HCT116 (cell line): ENCODE data around the gene EPG5. TPM values are rescaled to one million over a fixed set of nuclear protein-coding genes. Genes with fewer than 3 reads are reported as not detected.

Source experiments
- ATAC-seq: fragments of 200-7000 bp; cut with Tn5 transposase; 2 replicates; pipeline ENCODE4 v1.9.1; 2020; ENCODE audit warnings: mild to moderate bottlenecking, moderate library complexity
- BruUV-seq: library from RNA; stranded (reverse); fragments of 400-500 nt; replicated peaks from 2 replicates; lab custom pipeline; 2021; lab: Mats Ljungman, UMichigan
- CTCF ChIA-PET: fragments of 300-600 bp; sonication (Branson Sonifier 250); formaldehyde crosslinking; loops from one replicate; lab custom pipeline; 2021; ENCODE audit warnings: antibody characterized with exemption; lab: Charles Lee
- POLR2A ChIA-PET: fragments of 300-600, 350-600 bp; sonication (Branson Sonifier 250); formaldehyde crosslinking; loops from one replicate; lab custom pipeline; 2021; ENCODE audit warnings: antibody characterized with exemption; lab: Charles Lee
- RAD21 ChIA-PET, 2 experiments: fragments of 300-600 bp; sonication (Branson Sonifier 250); formaldehyde crosslinking; loops; one replicate each; lab custom pipeline; 2023; ENCODE audit warnings: low total read pairs in 2 of 2; ENCODE audit not compliant: uncharacterized antibody in 2 of 2, unreplicated experiment in 2 of 2, low non-redundant PET in 1 of 2; lab: Charles Lee
- DNase-seq: peaks from one replicate; pipeline ENCODE4 v3.0.0-alpha.2; 2010; ENCODE audit warnings: low read depth, low spot score
- H2AFZ ChIP-seq: fragments of 200-600 bp; shearing (Covaris generic), sonication (generic); 2 replicates; pipeline ENCODE4 v1.6.1; 2017; ENCODE audit warnings: low read depth, mixed run types, mixed read lengths, antibody characterized with exemption, low read length; ENCODE audit not compliant: poor library complexity, severe bottlenecking
- H3K27ac ChIP-seq: 2 replicates; pipeline ENCODE4 v1.5.1; 2012; ENCODE audit warnings: low read depth, low read length
- H3K27me3 ChIP-seq: fragments of 200-600 bp; sonication (generic); 2 replicates; pipeline ENCODE4 v1.6.1; 2016; ENCODE audit warnings: mixed run types, low read length, mixed read lengths; ENCODE audit not compliant: insufficient read depth
- H3K36me3 ChIP-seq, 2 experiments: fragments of 200-500 bp in 1 of 2; fragments of 200-600 bp in 1 of 2; sonication (Bioruptor generic) in 1 of 2; sonication (generic) in 1 of 2; 2 replicates each; pipeline versions ENCODE4 v1.5.1 to v1.6.1; 2014 to 2016; ENCODE audit warnings: low read length in 2 of 2, inconsistent platforms in 1 of 2, mixed read lengths in 1 of 2, mixed run types in 1 of 2; ENCODE audit not compliant: insufficient read depth in 2 of 2, control insufficient read depth in 1 of 2
- H3K4me1 ChIP-seq, 2 experiments: fragments of 200-600 bp in 1 of 2; sonication (generic) in 1 of 2; 2 replicates each; pipeline versions ENCODE4 v1.5.1 to v1.6.1; 2012 to 2017; ENCODE audit warnings: low read length in 2 of 2, inconsistent platforms in 1 of 2, mild to moderate bottlenecking in 1 of 2, mixed read lengths in 1 of 2, mixed run types in 1 of 2, moderate library complexity in 1 of 2; ENCODE audit not compliant: insufficient read depth in 2 of 2, control insufficient read depth in 1 of 2
- H3K4me2 ChIP-seq: fragments of 200-600 bp; sonication (generic); 2 replicates; pipeline ENCODE4 v1.6.1; 2017; ENCODE audit warnings: mixed run types, low read length, mixed read lengths
- H3K4me3 ChIP-seq, 2 experiments: fragments of 200-600 bp in 1 of 2; sonication (generic) in 1 of 2; replicated peaks in 1 of 2; 2 replicates each; pipeline ENCODE4 v1.5.1; 2011 to 2016; ENCODE audit warnings: low read length in 2 of 2, control low read depth in 1 of 2, low read depth in 1 of 2, mild to moderate bottlenecking in 1 of 2, mixed read lengths in 1 of 2, mixed run types in 1 of 2
- H3K79me2 ChIP-seq: fragments of 200-600 bp; sonication (generic); 2 replicates; pipeline ENCODE4 v1.6.1; 2017; ENCODE audit warnings: mild to moderate bottlenecking, mixed run types, low read length, moderate library complexity, mixed read lengths; ENCODE audit not compliant: insufficient read depth
- H3K9ac ChIP-seq: fragments of 200-600 bp; sonication (generic); 2 replicates; pipeline ENCODE4 v1.6.1; 2016; ENCODE audit warnings: low read length, mixed read lengths
- H3K9me2 ChIP-seq: fragments of 200-600 bp; sonication (generic), shearing (Covaris generic); 2 replicates; pipeline ENCODE4 v1.6.1; 2017; ENCODE audit warnings: mixed run types, mild to moderate bottlenecking, moderate library complexity; ENCODE audit not compliant: insufficient read depth
- H3K9me3 ChIP-seq, 2 experiments: fragments of 200-500 bp in 1 of 2; fragments of 200-600 bp in 1 of 2; sonication (Bioruptor generic) in 1 of 2; sonication (generic) in 1 of 2; 2 replicates each; pipeline ENCODE4 v1.6.1; 2014 to 2017; ENCODE audit warnings: low read length in 2 of 2, mixed read lengths in 2 of 2, inconsistent platforms in 1 of 2, low read depth in 1 of 2, mild to moderate bottlenecking in 1 of 2, mixed run types in 1 of 2, moderate library complexity in 1 of 2; ENCODE audit not compliant: control insufficient read depth in 1 of 2, insufficient read depth in 1 of 2
- H4K20me1 ChIP-seq: fragments of 200-600 bp; sonication (generic), shearing (Covaris generic); 2 replicates; pipeline ENCODE4 v1.6.1; 2017; ENCODE audit warnings: mixed run types, mild to moderate bottlenecking, moderate library complexity; ENCODE audit not compliant: insufficient read depth
- CBX3 ChIP-seq: IDR thresholded peaks from 2 replicates; pipeline ENCODE4 v1.6.1; 2012; ENCODE audit warnings: low read depth
- CTCF ChIP-seq, 3 experiments: fragments of 200-600 bp in 1 of 3; sonication (generic) in 1 of 3; IDR thresholded peaks in 2 of 3; conservative IDR thresholded peaks in 1 of 3; 2 replicates each; pipeline ENCODE4 v1.5.1; 2012 to 2017; ENCODE audit warnings: low read depth in 2 of 3, low read length in 2 of 3, antibody characterized with exemption in 1 of 3, borderline replicate concordance in 1 of 3, control low read depth in 1 of 3, mild to moderate bottlenecking in 1 of 3, mixed read lengths in 1 of 3, mixed run types in 1 of 3, moderate library complexity in 1 of 3; ENCODE audit not compliant: insufficient read depth in 1 of 3
- EZH2 ChIP-seq: fragments of 200-600 bp; sonication (generic); IDR thresholded peaks from 2 replicates; pipeline ENCODE4 v1.6.1; 2017; ENCODE audit warnings: antibody characterized with exemption, mixed run types
- EZH2phosphoT487 ChIP-seq: fragments of 200-600 bp; IDR thresholded peaks from 2 replicates; pipeline ENCODE4 v1.6.1; 2018; ENCODE audit warnings: antibody characterized with exemption, borderline replicate concordance
- FOSL1 ChIP-seq: IDR thresholded peaks from 2 replicates; pipeline ENCODE4 v1.6.1; 2012; ENCODE audit warnings: low read depth
- POLR2A ChIP-seq: IDR thresholded peaks from 2 replicates; pipeline ENCODE4 v1.7.0; 2011; ENCODE audit warnings: borderline replicate concordance; ENCODE audit not compliant: insufficient read depth, insufficient read length; ENCODE audit errors: extremely low read depth
- POLR2AphosphoS5 ChIP-seq: IDR thresholded peaks from 2 replicates; pipeline ENCODE4 v1.6.1; 2011; ENCODE audit warnings: mild to moderate bottlenecking, low read depth, low read length, moderate library complexity
- RAD21 ChIP-seq: IDR thresholded peaks from 2 replicates; pipeline ENCODE4 v1.6.1; 2012; ENCODE audit warnings: low read depth, mild to moderate bottlenecking
- REST ChIP-seq: IDR thresholded peaks from 2 replicates; pipeline ENCODE4 v1.6.1; 2012; ENCODE audit warnings: low read depth
- ZBTB33 ChIP-seq: IDR thresholded peaks from 2 replicates; pipeline ENCODE4 v1.6.1; 2011; ENCODE audit warnings: mild to moderate bottlenecking, low read length, moderate library complexity; ENCODE audit not compliant: insufficient replicate concordance; ENCODE audit errors: extremely low read depth
- intact Hi-C: fragments of 100-400 bp; cut with micrococcal nuclease; formaldehyde crosslinking; loops from 2 replicates; pipeline ENCODE4 v1.10.0; 2022
- total RNA-seq: library from RNA; stranded (reverse); gene quantifications from one replicate; pipeline ENCODE4 v1.2.1, GENCODE V29; 2021; ENCODE audit not compliant: unreplicated experiment

The EPG5 gene
- total RNA-seq, 1 experiment from 2014 or later, result 12.9 TPM

GRCh38 chr18:45976566-45976965, 9.4 kb upstream of the EPG5 start:
- Histone ChIP-seq H3K9me2 (no peaks in the 10 kb centered on the region), H3K4me1 (peaks cover 5 to 8% of the 10 kb centered on the region in 2 experiments; a peak in 3 of 4 replicates), H3K27me3 (no peaks in the 10 kb centered on the region), H3K36me3 (no peaks in the 10 kb centered on the region), H3K79me2 (no peaks in the 10 kb centered on the region), H3K27ac (no peak overlapping the region), H4K20me1 (no peaks in the 10 kb centered on the region), H3K9me3 (no peaks in the 10 kb centered on the region), H3K4me3 (no peak overlapping the region), H3K4me2 (no peak overlapping the region), H3K9ac (no peak overlapping the region), H2AFZ (no peak overlapping the region)
- BruUV-seq, result no TSS peak
- ATAC-seq (no peak), DNase-seq (no peak)
- RAD21 ChIA-PET, result no interaction called here
- intact Hi-C loops, result no loop called here
- POLR2A ChIA-PET, result no interaction called here
- CTCF ChIA-PET, result no interaction called here
- TF ChIP-seq ZBTB33 (no peak), REST (no peak), FOSL1 (no peak), POLR2AphosphoS5 (no peak), CBX3 (no peak), EZH2 (no peak), EZH2phosphoT487 (no peak), POLR2A (no peak), RAD21 (no peak), CTCF (IDR thresholded peaks at IDR 0.05 in 2 of 3, conservative IDR thresholded peaks at IDR 0.05 in 1 of 3; ENCODE audit: borderline replicate concordance in 1 of 3, insufficient read depth in 1 of 3, low read depth in 2 of 3, low read length in 2 of 3) (no peak)
